Coronary artery (tissue), 2 donors: Measurements from ENCODE around the gene ODF4.
"Not testable (repeated sequence)": the region's sequence is repeated elsewhere in the genome, so short reads cannot be mapped to it uniquely, and the experiment has no call there.

Experiments
- DNase-seq: peaks from one replicate; pipeline ENCODE4 v3.0.0-alpha.2; 2017; ENCODE audit warnings: low spot score
- H3K27ac ChIP-seq, 2 donors: fragments of 200-600 bp; sonication (generic); one replicate each; pipeline ENCODE4 v1.5.1; 2016 to 2019
- H3K4me3 ChIP-seq: fragments of 200-600 bp; sonication (generic); 2 replicates; pipeline ENCODE4 v1.5.1; 2016; ENCODE audit warnings: mild to moderate bottlenecking, moderate library complexity
- CTCF ChIP-seq: fragments of 200-600 bp; sonication (generic); IDR thresholded peaks from one replicate; pipeline ENCODE4 v1.5.1; 2019; ENCODE audit warnings: antibody characterized with exemption

The ODF4 gene

GRCh38 chr17:8393470-8394231 is 54.0 kb downstream of the ODF4 start:
- no peak for TF ChIP-seq CTCF
- DNase-seq = no peak
- Histone ChIP-seq H3K4me3 (no peak overlapping the region), H3K27ac (no peak overlapping the region)

- not testable (repeated sequence) for DNase-seq, H3K4me3 ChIP-seq, H3K27ac ChIP-seq
Measured at GRCh38 chr17:8394497-8394896, 54.9 kb downstream of the ODF4 start.
